Natural killer cell (primary cell): ENCODE results near the gene MDM4. TPM values are rescaled to one million over a fixed set of nuclear protein-coding genes. Genes with fewer than 3 reads are reported as not detected.

Experiments
- ATAC-seq, 3 donors: fragments of 150-1000 bp in 2 of 3; fragments of 200-7000 bp in 1 of 3; cut with Tn5 transposase; 1 replicate in 1 of 3; 2 replicates in 2 of 3; pipeline ENCODE4 v1.10.0; 2021; ENCODE audit warnings: mild to moderate bottlenecking in 2 of 3, moderate library complexity in 2 of 3
- DNase-seq, 2 donors: peaks; one replicate each; pipeline versions ENCODE4 v3.0.0 to v3.0.0-alpha.2; 2013 to 2021; ENCODE audit warnings: mixed read lengths in 1 of 2
- H3K27ac ChIP-seq: one replicate; pipeline ENCODE4 v1.5.1; 2013; ENCODE audit warnings: mild to moderate bottlenecking, low read length
- H3K27me3 ChIP-seq: one replicate; pipeline ENCODE4 v1.6.1; 2013; ENCODE audit warnings: low read length; ENCODE audit not compliant: control insufficient read depth, insufficient read depth
- H3K36me3 ChIP-seq: one replicate; pipeline ENCODE4 v1.6.1; 2013; ENCODE audit warnings: low read length; ENCODE audit not compliant: control insufficient read depth, insufficient read depth
- H3K4me1 ChIP-seq: one replicate; pipeline ENCODE4 v1.6.1; 2013; ENCODE audit warnings: low read length; ENCODE audit not compliant: control insufficient read depth, insufficient read depth
- H3K4me3 ChIP-seq: one replicate; pipeline ENCODE4 v1.5.1; 2013; ENCODE audit warnings: low read length
- H3K9me3 ChIP-seq: one replicate; pipeline ENCODE4 v1.6.1; 2013; ENCODE audit warnings: low read length; ENCODE audit not compliant: control insufficient read depth, insufficient read depth
- H3K27ac Mint-ChIP-seq, 2 donors: one replicate each; pipeline ENCODE4 v1.8.0; 2022; ENCODE audit warnings: mild to moderate bottlenecking in 2 of 2, mixed read lengths in 2 of 2, moderate library complexity in 1 of 2
- H3K27me3 Mint-ChIP-seq, 2 donors: one replicate each; pipeline ENCODE4 v1.8.0; 2022; ENCODE audit warnings: low read depth in 2 of 2, mixed read lengths in 2 of 2
- H3K36me3 Mint-ChIP-seq: one replicate; pipeline ENCODE4 v1.8.0; 2022; ENCODE audit warnings: mixed read lengths
- H3K4me1 Mint-ChIP-seq, 2 donors: one replicate each; pipeline ENCODE4 v1.8.0; 2022; ENCODE audit warnings: mixed read lengths in 2 of 2
- H3K4me3 Mint-ChIP-seq: one replicate; pipeline ENCODE4 v1.8.0; 2022; ENCODE audit warnings: mild to moderate bottlenecking, moderate library complexity, mixed read lengths
- H3K9me3 Mint-ChIP-seq, 2 donors: one replicate each; pipeline ENCODE4 v1.8.0; 2022; ENCODE audit warnings: mixed read lengths in 2 of 2
- WGBS: methylation state at CpG from one replicate; pipeline ENCODE4 v1.1.7; 2013; ENCODE audit warnings: missing lambda C conversion rate; ENCODE audit not compliant: insufficient coverage; 5-methylcytosine and 5-hydroxymethylcytosine counted together
- intact Hi-C: fragments of 100-400 bp; cut with micrococcal nuclease; formaldehyde crosslinking; loops from one replicate; pipeline ENCODE4 v1.14.2; 2022
- total RNA-seq, 4 donors: library from RNA; stranded (reverse); fragments of 120-200 nt in 1 of 4; gene quantifications; one replicate each; pipeline versions ENCODE4 v1.2.3 to v1.2.4, GENCODE V29; 2013 to 2022
- TF ChIP-seq, protein P1 (sequence below): fragments of 200-600 bp; IDR thresholded peaks from one replicate; pipeline ENCODE4 v1.8.0; 2022; ENCODE audit warnings: antibody characterized with exemption

Gene MDM4
- total RNA-seq, 3 donors from 2014 or later (not counting 1 experiment from before 2014, with no cell fraction given): 295 to 324 (median 296) TPM

DNA sequence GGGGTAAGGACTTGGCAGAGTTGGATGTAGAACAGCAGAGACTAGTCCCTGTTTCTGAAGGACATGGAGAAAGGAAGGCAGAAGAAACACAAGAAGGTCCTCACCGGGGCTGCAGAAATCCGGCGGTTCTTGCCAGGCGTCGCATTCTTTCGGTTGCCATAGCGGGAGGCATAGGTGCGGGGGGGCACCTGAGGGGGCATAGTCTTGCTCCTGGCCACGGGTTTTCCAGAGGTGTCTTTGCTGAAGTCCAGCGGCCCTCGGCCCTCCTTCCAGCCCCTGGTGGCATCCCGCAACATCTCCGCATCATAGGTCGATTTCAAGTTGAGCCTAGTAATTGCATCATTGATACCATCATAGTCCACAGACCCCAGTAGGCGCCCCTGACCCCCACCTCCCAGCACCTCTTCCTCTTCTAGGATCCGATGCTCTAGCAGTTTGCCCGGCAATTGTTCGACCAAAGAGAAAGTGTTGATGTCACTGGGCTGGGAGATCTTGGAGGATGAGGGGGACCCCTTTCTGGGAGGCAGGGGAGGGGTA lies 47.4 kb upstream of the MDM4 start:
- H3K4me1 ChIP-seq: peaks cover 21% of the 10 kb centered on the region
- peaks cover 8% of the 10 kb centered on the region for H3K36me3 ChIP-seq
- no peak for DNase-seq
- 95% methylated on average over 17 of the region's 18 CpGs for WGBS
- H3K4me3 ChIP-seq: no peak overlapping the region
- TF ChIP-seq, protein P1, sequence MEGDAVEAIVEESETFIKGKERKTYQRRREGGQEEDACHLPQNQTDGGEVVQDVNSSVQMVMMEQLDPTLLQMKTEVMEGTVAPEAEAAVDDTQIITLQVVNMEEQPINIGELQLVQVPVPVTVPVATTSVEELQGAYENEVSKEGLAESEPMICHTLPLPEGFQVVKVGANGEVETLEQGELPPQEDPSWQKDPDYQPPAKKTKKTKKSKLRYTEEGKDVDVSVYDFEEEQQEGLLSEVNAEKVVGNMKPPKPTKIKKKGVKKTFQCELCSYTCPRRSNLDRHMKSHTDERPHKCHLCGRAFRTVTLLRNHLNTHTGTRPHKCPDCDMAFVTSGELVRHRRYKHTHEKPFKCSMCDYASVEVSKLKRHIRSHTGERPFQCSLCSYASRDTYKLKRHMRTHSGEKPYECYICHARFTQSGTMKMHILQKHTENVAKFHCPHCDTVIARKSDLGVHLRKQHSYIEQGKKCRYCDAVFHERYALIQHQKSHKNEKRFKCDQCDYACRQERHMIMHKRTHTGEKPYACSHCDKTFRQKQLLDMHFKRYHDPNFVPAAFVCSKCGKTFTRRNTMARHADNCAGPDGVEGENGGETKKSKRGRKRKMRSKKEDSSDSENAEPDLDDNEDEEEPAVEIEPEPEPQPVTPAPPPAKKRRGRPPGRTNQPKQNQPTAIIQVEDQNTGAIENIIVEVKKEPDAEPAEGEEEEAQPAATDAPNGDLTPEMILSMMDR: no peak
- H3K27ac ChIP-seq: no peak overlapping the region
- intact Hi-C loops: no loop called here
- Mint-ChIP-seq H3K27ac (no peak overlapping the region), H3K4me1 (no peaks in the 10 kb centered on the region), H3K27me3 (no peaks in the 10 kb centered on the region), H3K36me3 (no peaks in the 10 kb centered on the region), H3K9me3 (no peaks in the 10 kb centered on the region), H3K4me3 (no peak overlapping the region)
- H3K27me3 ChIP-seq: no peaks in the 10 kb centered on the region
- no peak for ATAC-seq
- H3K9me3 ChIP-seq: no peaks in the 10 kb centered on the region

DNA sequence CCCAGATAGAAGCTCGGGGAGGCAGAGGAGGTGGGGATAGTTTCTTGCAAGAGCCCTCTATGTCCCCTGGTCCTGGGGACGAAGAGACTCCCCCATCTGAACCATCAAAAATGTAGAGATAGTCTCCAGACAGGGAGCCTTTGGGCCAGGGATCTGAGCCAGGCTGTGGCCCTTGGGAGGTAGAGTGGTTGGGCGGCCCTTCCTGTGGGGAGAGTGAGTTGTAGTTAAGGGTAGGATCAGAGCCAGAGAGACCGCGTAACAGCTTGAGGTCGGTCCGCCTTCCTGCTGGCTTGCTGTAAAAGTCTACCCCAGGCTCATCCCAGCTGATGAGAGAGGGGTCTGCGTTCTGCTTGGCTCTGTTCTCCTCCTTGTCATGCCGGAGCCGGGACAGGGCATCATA lies 46.9 kb upstream of the MDM4 start:
- TF ChIP-seq, protein P1: no peak
- WGBS: 93% methylated on average over 9 of the region's 10 CpGs
- Mint-ChIP-seq H3K27ac (no peak overlapping the region), H3K4me3 (no peak overlapping the region), H3K36me3 (no peaks in the 10 kb centered on the region), H3K9me3 (no peaks in the 10 kb centered on the region), H3K4me1 (peaks cover 0 to under 1% of the 10 kb centered on the region in 2 donors), H3K27me3 (no peaks in the 10 kb centered on the region)
- Histone ChIP-seq H3K4me3 (no peak overlapping the region), H3K27me3 (no peaks in the 10 kb centered on the region), H3K4me1 (peaks cover 21% of the 10 kb centered on the region), H3K36me3 (peaks cover 8% of the 10 kb centered on the region), H3K27ac (no peak overlapping the region), H3K9me3 (no peaks in the 10 kb centered on the region)
- ATAC-seq: no peak
- no peak for DNase-seq
- intact Hi-C loops: no loop called here

DNA sequence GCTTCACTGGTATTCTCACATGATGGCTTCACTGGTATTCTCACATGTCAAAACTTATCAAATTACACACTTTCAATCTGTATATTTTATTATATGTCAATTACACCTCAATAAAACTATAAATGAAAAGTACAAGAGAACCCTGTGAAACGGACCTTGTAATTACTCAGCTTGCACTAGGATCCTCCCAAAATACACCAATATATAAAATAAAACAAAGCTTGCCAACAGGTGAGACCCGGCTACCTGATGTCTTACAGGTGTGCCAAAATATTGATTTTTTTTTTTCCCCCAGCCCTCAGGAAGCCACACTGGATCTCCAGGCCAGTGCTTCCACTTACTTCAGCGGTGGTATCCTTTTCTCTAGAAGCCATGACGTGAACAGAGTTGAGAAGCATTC lies 44.5 kb upstream of the MDM4 start:
- Mint-ChIP-seq H3K27ac (no peak overlapping the region), H3K9me3 (no peaks in the 10 kb centered on the region), H3K4me1 (peaks cover 1 to 16% of the 10 kb centered on the region in 2 donors), H3K27me3 (no peaks in the 10 kb centered on the region), H3K36me3 (no peaks in the 10 kb centered on the region), H3K4me3 (no peak overlapping the region)
- Histone ChIP-seq H3K4me3 (no peak overlapping the region), H3K27me3 (no peaks in the 10 kb centered on the region), H3K4me1 (peaks cover 18% of the 10 kb centered on the region), H3K27ac (no peak overlapping the region), H3K36me3 (peaks cover 8% of the 10 kb centered on the region), H3K9me3 (no peaks in the 10 kb centered on the region)
- intact Hi-C loops: no loop called here
- TF ChIP-seq, protein P1: no peak
- no peak for ATAC-seq
- 95% methylated on average over 4 of the region's 4 CpGs for WGBS
- no peak for DNase-seq

DNA sequence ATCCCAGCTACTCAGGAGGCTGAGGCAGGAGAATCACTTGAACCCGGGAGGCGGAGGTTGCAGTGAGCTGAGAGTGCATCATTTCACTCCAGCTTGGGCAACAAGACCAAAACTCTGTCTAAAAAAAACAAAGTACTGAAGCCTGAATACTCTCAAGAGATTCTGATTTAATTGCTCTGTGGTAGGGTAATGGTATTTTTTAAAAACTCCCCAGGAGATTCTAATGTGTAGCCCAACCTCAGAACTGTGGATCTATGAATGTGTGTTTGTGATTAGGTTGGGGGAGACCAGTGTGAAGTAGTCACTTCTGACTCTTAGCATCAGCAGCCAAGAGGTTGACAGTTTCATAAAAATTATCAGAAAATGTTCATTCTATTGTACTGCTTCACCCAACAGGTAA lies 43.5 kb upstream of the MDM4 start:
- Mint-ChIP-seq H3K4me1 (peaks cover 11 to 26% of the 10 kb centered on the region in 2 donors), H3K9me3 (no peaks in the 10 kb centered on the region), H3K36me3 (no peaks in the 10 kb centered on the region), H3K4me3 (no peak overlapping the region), H3K27ac (no peak overlapping the region), H3K27me3 (no peaks in the 10 kb centered on the region)
- DNase-seq (no peak), ATAC-seq (no peak)
- Histone ChIP-seq H3K36me3 (peaks cover 8% of the 10 kb centered on the region), H3K4me1 (peaks cover 19% of the 10 kb centered on the region), H3K4me3 (no peak overlapping the region), H3K9me3 (no peaks in the 10 kb centered on the region), H3K27ac (no peak overlapping the region), H3K27me3 (no peaks in the 10 kb centered on the region)
- intact Hi-C loops: no loop called here
- 100% methylated on average over 2 of the region's 2 CpGs for WGBS
- TF ChIP-seq, protein P1: no peak
